ENCODE results near the gene RBM24.

The RBM24 gene

DNA sequence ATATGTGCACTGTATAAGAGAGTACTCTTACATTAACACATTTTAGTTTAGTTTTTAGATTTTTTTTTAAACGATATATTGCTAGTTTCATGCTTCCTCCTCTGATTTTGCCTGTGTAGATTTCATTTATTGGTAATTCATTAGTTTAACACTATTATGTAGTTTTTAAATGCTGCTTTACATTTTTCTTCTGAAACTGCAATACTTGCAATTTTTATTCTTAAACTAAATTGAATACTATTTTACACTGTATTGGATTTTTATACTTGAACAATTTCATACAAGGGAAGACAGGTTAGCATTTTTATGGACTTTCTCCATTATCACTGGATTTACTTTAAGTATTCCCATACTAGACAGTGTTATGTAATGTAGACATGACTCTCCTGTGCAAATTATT is 12.2 kb downstream of the RBM24 start:
- TF ChIP-seq, protein P1, sequence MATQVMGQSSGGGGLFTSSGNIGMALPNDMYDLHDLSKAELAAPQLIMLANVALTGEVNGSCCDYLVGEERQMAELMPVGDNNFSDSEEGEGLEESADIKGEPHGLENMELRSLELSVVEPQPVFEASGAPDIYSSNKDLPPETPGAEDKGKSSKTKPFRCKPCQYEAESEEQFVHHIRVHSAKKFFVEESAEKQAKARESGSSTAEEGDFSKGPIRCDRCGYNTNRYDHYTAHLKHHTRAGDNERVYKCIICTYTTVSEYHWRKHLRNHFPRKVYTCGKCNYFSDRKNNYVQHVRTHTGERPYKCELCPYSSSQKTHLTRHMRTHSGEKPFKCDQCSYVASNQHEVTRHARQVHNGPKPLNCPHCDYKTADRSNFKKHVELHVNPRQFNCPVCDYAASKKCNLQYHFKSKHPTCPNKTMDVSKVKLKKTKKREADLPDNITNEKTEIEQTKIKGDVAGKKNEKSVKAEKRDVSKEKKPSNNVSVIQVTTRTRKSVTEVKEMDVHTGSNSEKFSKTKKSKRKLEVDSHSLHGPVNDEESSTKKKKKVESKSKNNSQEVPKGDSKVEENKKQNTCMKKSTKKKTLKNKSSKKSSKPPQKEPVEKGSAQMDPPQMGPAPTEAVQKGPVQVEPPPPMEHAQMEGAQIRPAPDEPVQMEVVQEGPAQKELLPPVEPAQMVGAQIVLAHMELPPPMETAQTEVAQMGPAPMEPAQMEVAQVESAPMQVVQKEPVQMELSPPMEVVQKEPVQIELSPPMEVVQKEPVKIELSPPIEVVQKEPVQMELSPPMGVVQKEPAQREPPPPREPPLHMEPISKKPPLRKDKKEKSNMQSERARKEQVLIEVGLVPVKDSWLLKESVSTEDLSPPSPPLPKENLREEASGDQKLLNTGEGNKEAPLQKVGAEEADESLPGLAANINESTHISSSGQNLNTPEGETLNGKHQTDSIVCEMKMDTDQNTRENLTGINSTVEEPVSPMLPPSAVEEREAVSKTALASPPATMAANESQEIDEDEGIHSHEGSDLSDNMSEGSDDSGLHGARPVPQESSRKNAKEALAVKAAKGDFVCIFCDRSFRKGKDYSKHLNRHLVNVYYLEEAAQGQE (IDR thresholded peaks at IDR 0.05; ENCODE audit: insufficient replicate concordance, low read depth), result no peak
- TF ChIP-seq SPI1 (IDR thresholded peaks at IDR 0.05; ENCODE audit: borderline replicate concordance, low read depth) (no peak), GABPA (IDR thresholded peaks at IDR 0.05; ENCODE audit: low read depth) (no peak), POLR2AphosphoS5 (IDR thresholded peaks at IDR 0.05; ENCODE audit: low read depth) (no peak)
- TF ChIP-seq, protein P2, sequence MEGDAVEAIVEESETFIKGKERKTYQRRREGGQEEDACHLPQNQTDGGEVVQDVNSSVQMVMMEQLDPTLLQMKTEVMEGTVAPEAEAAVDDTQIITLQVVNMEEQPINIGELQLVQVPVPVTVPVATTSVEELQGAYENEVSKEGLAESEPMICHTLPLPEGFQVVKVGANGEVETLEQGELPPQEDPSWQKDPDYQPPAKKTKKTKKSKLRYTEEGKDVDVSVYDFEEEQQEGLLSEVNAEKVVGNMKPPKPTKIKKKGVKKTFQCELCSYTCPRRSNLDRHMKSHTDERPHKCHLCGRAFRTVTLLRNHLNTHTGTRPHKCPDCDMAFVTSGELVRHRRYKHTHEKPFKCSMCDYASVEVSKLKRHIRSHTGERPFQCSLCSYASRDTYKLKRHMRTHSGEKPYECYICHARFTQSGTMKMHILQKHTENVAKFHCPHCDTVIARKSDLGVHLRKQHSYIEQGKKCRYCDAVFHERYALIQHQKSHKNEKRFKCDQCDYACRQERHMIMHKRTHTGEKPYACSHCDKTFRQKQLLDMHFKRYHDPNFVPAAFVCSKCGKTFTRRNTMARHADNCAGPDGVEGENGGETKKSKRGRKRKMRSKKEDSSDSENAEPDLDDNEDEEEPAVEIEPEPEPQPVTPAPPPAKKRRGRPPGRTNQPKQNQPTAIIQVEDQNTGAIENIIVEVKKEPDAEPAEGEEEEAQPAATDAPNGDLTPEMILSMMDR (IDR thresholded peaks at IDR 0.05; ENCODE audit: insufficient read depth, low read length), result no peak
- DNase-seq (ENCODE audit: low read depth in 1 of 2, low spot score in 1 of 2), result no peak
- Histone ChIP-seq H3K27ac (replicated peaks) (no peak overlapping the region), H3K27me3 (ENCODE audit: insufficient read depth, poor library complexity, severe bottlenecking) (peaks cover 4% of the 10 kb centered on the region), H3K4me3 (replicated peaks; ENCODE audit: insufficient read depth, low read length) (no peak overlapping the region)

DNA sequence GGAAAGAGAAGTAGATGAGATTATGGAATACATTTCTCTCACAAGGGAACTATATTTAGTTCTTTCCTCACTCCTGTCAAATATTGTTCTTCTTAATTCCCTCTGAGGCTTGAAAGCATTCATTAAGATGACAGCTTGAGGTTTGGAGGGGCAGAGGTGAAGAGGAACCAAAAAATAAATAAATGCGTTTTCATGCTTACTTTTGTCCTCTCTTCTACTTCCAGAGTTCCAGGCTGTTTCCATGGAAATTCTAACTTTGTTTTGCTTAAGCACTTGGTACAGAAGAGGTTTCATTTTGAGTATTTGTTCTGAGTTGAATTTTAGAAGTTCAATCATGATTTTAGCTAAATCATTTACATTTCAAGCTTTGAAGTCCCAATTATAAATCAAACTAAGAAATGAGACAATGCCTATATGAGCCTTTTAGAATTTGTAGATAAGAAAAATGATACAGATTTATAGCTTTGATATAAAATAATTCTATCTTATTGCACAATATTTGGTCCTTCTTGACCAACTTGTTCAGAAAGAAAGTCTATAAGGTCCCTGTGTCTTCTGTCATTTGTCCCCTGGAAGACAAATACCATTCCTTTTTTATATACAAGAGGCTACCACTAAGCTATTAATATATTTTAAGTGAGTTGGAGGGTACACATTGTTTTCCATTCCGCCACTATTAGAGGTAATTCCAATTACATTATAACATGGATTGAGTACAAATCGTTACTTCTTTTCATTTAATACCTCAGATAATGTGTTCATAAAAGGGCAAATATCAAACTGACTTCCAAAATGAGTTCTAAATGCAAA is 16.3 kb downstream of the RBM24 start:
- H3K27me3 ChIP-seq (ENCODE audit: insufficient read depth, poor library complexity, severe bottlenecking), result peaks cover 1% of the 10 kb centered on the region
- no peak overlapping the region for H3K27ac ChIP-seq (replicated peaks)
- H3K4me3 ChIP-seq (replicated peaks; ENCODE audit: insufficient read depth, low read length), result no peak overlapping the region
- no peak for DNase-seq (ENCODE audit: low read depth in 1 of 2, low spot score in 1 of 2)
- no peak for TF ChIP-seq GABPA (IDR thresholded peaks at IDR 0.05; ENCODE audit: low read depth)
- TF ChIP-seq, protein P1 (IDR thresholded peaks at IDR 0.05; ENCODE audit: insufficient replicate concordance, low read depth), result no peak
- TF ChIP-seq SPI1 (IDR thresholded peaks at IDR 0.05; ENCODE audit: borderline replicate concordance, low read depth), result no peak
- TF ChIP-seq POLR2AphosphoS5 (IDR thresholded peaks at IDR 0.05; ENCODE audit: low read depth), result no peak
- TF ChIP-seq, protein P2 (IDR thresholded peaks at IDR 0.05; ENCODE audit: insufficient read depth, low read length), result no peak

DNA sequence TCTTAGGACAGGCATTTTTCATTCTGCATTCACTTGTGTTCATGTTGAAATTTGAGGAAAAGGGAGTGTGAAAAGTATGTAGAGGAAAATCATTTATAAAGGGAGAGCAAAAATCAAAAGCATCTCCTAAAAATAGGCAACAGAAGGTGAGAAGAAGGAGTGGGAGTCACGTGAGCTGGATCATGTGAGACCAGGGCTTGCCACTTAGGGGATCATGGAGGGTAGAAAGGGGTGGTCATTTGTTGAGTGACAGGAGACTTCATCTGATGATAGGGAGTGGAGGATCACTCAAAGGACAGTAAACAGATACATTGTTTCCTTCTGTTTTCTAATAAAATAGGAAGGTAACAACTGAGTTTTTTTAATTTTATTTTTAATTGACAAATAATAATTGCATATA is 17.1 kb downstream of the RBM24 start:
- Histone ChIP-seq H3K27ac (replicated peaks) (no peak overlapping the region), H3K27me3 (ENCODE audit: insufficient read depth, poor library complexity, severe bottlenecking) (no peaks in the 10 kb centered on the region), H3K4me3 (replicated peaks; ENCODE audit: insufficient read depth, low read length) (no peak overlapping the region)
- DNase-seq (ENCODE audit: low read depth in 1 of 2, low spot score in 1 of 2), result no peak
- TF ChIP-seq, protein P2 (IDR thresholded peaks at IDR 0.05; ENCODE audit: insufficient read depth, low read length), result no peak
- TF ChIP-seq GABPA (IDR thresholded peaks at IDR 0.05; ENCODE audit: low read depth), result no peak
- TF ChIP-seq, protein P1 (IDR thresholded peaks at IDR 0.05; ENCODE audit: insufficient replicate concordance, low read depth), result no peak

Data from HL-60 (cell line).